ACC112 (cell line): ENCODE measurements around the gene PADI2.

ENCODE experiments used
- H2AFZ ChIP-seq: fragments of 200-600 bp; sonication (generic); one replicate; pipeline ENCODE4 v1.6.0; 2017; ENCODE audit warnings: antibody characterized with exemption, low read length; ENCODE audit not compliant: unreplicated experiment
- H3K27ac ChIP-seq: fragments of 200-600 bp; sonication (generic); 2 replicates; pipeline ENCODE4 v1.5.1; 2014; ENCODE audit warnings: low read depth, mild to moderate bottlenecking, antibody characterized with exemption, low read length, moderate library complexity
- H3K27me3 ChIP-seq: fragments of 200-600 bp; sonication (generic); 2 replicates; pipeline ENCODE4 v1.6.1; 2014; ENCODE audit warnings: mild to moderate bottlenecking, antibody characterized with exemption, low read length, moderate library complexity, mixed read lengths; ENCODE audit not compliant: insufficient read depth
- H3K36me3 ChIP-seq: fragments of 200-600 bp; sonication (generic); 2 replicates; pipeline ENCODE4 v1.6.1; 2016; ENCODE audit warnings: mild to moderate bottlenecking, antibody characterized with exemption, low read length, moderate library complexity, mixed read lengths; ENCODE audit not compliant: insufficient read depth
- H3K4me1 ChIP-seq: fragments of 200-600 bp; sonication (generic); one replicate; pipeline ENCODE4 v1.6.1; 2016; ENCODE audit warnings: low read length, mixed read lengths; ENCODE audit not compliant: insufficient read depth, unreplicated experiment, control insufficient read depth
- H3K4me3 ChIP-seq: fragments of 200-600 bp; sonication (generic); 2 replicates; pipeline ENCODE4 v1.5.1; 2014; ENCODE audit warnings: mild to moderate bottlenecking, low read depth, low read length
- H3K79me2 ChIP-seq: fragments of 200-600 bp; sonication (generic); one replicate; pipeline ENCODE4 v1.6.0; 2016; ENCODE audit warnings: low read length; ENCODE audit not compliant: control insufficient read depth, unreplicated experiment, insufficient read depth

PADI2 gene

GRCh38 chr1:17119076-17119772 lies at the start of gene PADI2:
PADI2 (minus strand) TSS chr1:17119451; CDS start chr1:17119371, 80 bp downstream.
- H3K27ac ChIP-seq, result no peak within 1 kb of the TSS
- H3K4me3 ChIP-seq, result peak within 1 kb of the TSS; percentile 45
- no peaks in the 10 kb centered on the region for H3K79me2 ChIP-seq
- peaks cover 25% of the 10 kb centered on the region for H3K4me1 ChIP-seq
- no peak within 1 kb of the TSS for H2AFZ ChIP-seq
- H3K27me3 ChIP-seq, result peaks cover 35% of the 10 kb centered on the region
- H3K36me3 ChIP-seq, result no peaks in the 10 kb centered on the region

- H3K4me1 ChIP-seq, result peaks cover 35% of the 10 kb centered on the region
- H3K27ac ChIP-seq, result peak overlapping the region; percentile 96
- peak overlapping the region; percentile 4 for H2AFZ ChIP-seq
- no peaks in the 10 kb centered on the region for H3K27me3 ChIP-seq
- H3K4me3 ChIP-seq, result peak overlapping the region; percentile 47
- no peaks in the 10 kb centered on the region for H3K79me2 ChIP-seq
- H3K36me3 ChIP-seq, result no peaks in the 10 kb centered on the region
These were observed 49.0 kb upstream of the PADI2 start for GRCh38 chr1:17168091-17168876.

- no peak overlapping the region for H3K4me3 ChIP-seq
- no peaks in the 10 kb centered on the region for H3K79me2 ChIP-seq
- H3K4me1 ChIP-seq, result peaks cover 35% of the 10 kb centered on the region
- H3K27me3 ChIP-seq, result no peaks in the 10 kb centered on the region
- H2AFZ ChIP-seq, result no peak overlapping the region
- H3K36me3 ChIP-seq, result no peaks in the 10 kb centered on the region
- H3K27ac ChIP-seq, result peak overlapping the region; percentile 96
These were observed 48.5 kb upstream of the PADI2 start for GRCh38 chr1:17167786-17168090.

DNA sequence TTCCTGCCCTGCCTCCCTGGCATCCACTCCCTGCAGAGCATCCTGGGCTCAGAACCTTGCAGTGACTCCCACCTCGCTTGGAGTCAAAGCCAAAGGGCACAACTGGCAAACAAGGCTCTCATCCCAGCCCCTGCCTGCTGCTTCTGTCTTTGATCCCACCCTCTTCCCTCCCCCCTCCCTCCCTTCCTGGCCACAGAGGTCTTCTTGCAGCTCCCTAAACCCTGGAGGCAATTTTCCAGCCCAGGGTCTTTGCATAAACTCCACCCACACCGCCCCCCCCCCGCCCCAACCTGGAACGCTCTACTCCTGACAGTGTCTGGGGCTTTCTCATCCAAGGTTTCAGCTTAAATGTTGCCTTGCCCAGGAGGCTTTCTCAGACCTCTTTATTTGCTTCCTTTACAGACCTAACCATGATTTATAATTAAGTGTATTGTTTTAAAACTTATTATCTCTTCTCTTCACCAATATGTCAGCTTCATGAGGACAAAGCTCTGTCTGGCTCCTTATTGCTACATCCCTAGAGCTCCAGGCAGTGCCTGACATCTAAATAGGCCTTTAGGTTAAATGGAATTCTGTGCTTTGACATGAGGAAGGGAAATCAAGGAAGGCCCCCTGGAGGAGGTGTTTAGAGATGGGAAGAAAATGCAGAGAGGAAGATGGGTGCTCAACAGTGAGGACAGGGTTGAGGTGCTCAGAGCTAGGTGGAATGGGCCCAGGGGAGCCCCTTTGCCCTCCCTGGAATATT lies 48.0 kb upstream of the PADI2 start:
- Histone ChIP-seq H3K36me3 (no peaks in the 10 kb centered on the region), H2AFZ (no peak overlapping the region), H3K27ac (peak overlapping the region; percentile 96), H3K4me1 (peaks cover 35% of the 10 kb centered on the region), H3K27me3 (no peaks in the 10 kb centered on the region), H3K4me3 (no peak overlapping the region), H3K79me2 (no peaks in the 10 kb centered on the region)

DNA sequence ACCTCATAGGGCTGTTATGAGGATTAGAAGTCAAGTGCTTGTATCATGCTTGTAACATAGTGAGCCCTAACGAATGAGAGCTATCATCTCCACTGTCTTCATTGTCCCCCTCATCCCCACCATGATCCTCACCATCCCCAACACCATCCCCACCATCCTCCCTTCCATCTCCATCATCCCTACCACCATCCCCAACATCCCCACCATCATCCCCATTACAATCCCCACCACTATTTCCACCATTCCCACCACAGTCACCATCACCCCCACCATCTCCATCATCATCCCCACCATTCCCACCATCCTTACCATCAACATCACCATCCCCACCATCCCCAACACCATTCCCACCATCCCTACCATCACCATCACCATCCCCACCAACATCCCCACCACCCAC lies 46.6 kb upstream of the PADI2 start:
- Histone ChIP-seq H3K27me3 (no peaks in the 10 kb centered on the region), H3K36me3 (no peaks in the 10 kb centered on the region), H3K4me1 (peaks cover 30% of the 10 kb centered on the region), H3K27ac (no peak overlapping the region), H2AFZ (no peak overlapping the region), H3K4me3 (no peak overlapping the region), H3K79me2 (no peaks in the 10 kb centered on the region)

DNA sequence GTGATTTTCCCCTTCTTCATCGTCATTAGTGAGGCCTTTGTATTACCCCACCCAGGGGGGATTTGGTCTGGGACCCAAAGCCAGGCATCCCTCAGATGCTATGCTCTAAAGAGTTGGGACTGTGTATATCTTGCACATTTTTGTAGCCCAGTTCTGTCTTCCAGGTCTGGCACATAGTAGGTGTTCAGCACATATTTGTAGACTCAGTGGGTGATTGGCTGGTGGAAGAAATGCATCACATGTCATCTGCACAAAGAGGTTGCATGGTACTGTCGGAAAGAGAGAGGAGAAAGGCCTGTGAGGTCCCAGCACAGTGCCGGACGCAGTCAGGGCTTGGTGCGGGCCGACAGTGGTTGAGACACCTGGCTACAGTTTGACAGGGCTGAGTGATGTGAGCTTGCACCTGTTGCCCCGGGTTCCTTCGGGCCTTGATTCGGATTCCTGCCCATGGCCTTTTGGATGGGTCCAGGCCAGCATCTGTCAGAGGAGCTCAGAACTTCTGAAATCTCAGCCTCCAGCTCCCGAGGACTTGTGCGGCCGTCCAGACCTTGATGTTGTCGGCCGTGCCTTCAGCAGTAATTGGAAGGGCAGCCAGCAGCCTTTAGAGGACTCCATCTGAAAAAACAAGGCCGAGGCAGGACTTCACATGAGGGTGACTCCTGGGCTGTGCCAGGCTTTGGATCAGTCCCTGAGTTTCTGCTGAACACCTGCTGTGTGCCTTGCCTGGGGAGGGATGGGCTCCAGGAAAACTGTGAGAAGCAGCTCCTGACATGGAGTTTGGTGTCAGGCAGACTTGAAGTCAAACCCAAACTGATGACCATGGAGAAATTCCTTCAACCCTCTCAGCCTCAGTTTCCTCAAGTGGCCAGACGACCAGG lies 44.8 kb upstream of the PADI2 start:
- Histone ChIP-seq H3K27ac (no peak overlapping the region), H3K36me3 (no peaks in the 10 kb centered on the region), H3K4me1 (peaks cover 15% of the 10 kb centered on the region), H2AFZ (no peak overlapping the region), H3K27me3 (no peaks in the 10 kb centered on the region), H3K4me3 (no peak overlapping the region), H3K79me2 (no peaks in the 10 kb centered on the region)

- Histone ChIP-seq H2AFZ (no peak overlapping the region), H3K27ac (no peak overlapping the region), H3K27me3 (no peaks in the 10 kb centered on the region), H3K36me3 (no peaks in the 10 kb centered on the region), H3K79me2 (no peaks in the 10 kb centered on the region), H3K4me1 (peaks cover 10% of the 10 kb centered on the region), H3K4me3 (no peak overlapping the region)
These were observed 44.1 kb upstream of the PADI2 start for GRCh38 chr1:17163371-17163770.

- H3K27me3 ChIP-seq, result no peaks in the 10 kb centered on the region
- no peaks in the 10 kb centered on the region for H3K36me3 ChIP-seq
- H3K27ac ChIP-seq, result no peak overlapping the region
- H3K4me3 ChIP-seq, result no peak overlapping the region
- peaks cover 7% of the 10 kb centered on the region for H3K4me1 ChIP-seq
- no peaks in the 10 kb centered on the region for H3K79me2 ChIP-seq
- H2AFZ ChIP-seq, result no peak overlapping the region
These were observed 43.7 kb upstream of the PADI2 start for GRCh38 chr1:17162941-17163340.

GRCh38 chr1:17161926-17162800 lies 42.9 kb upstream of the PADI2 start:
- H3K36me3 ChIP-seq, result no peaks in the 10 kb centered on the region
- no peak overlapping the region for H2AFZ ChIP-seq
- no peak overlapping the region for H3K4me3 ChIP-seq
- no peaks in the 10 kb centered on the region for H3K27me3 ChIP-seq
- no peaks in the 10 kb centered on the region for H3K79me2 ChIP-seq
- H3K27ac ChIP-seq, result no peak overlapping the region
- H3K4me1 ChIP-seq, result no peaks in the 10 kb centered on the region
